Gastrocnemius medialis (tissue), 4 donors: ENCODE data around the gene ZNRF1. TPM values are rescaled to one million over a fixed set of nuclear protein-coding genes. Genes with fewer than 3 reads are reported as not detected.

ENCODE experiments used
- ATAC-seq, 2 donors: fragments of 150-250 bp; one replicate each; pipeline ENCODE4 v1.9.1; 2016
- DNase-seq, 2 donors: peaks; one replicate each; pipeline ENCODE4 v3.0.0-alpha.2; 2019
- H3K27ac ChIP-seq, 4 donors: fragments of 200-600 bp; sonication (generic); 1 replicate in 1 of 4; 2 replicates in 3 of 4; pipeline ENCODE4 v1.5.1; 2016 to 2018; ENCODE audit warnings: mild to moderate bottlenecking in 2 of 4, moderate library complexity in 1 of 4
- H3K27me3 ChIP-seq, 3 donors: fragments of 200-600 bp; sonication (generic) in 2 of 3; 1 replicate in 1 of 3; 2 replicates in 2 of 3; pipeline versions ENCODE4 v1.5.1 to v1.6.0; 2016 to 2019; ENCODE audit warnings: mild to moderate bottlenecking in 1 of 3, moderate library complexity in 1 of 3
- H3K36me3 ChIP-seq, 2 donors: fragments of 200-600 bp; sonication (generic) in 1 of 2; one replicate each; pipeline ENCODE4 v1.5.1; 2017 to 2018
- H3K4me1 ChIP-seq, 2 donors: fragments of 200-600 bp; sonication (generic) in 1 of 2; one replicate each; pipeline ENCODE4 v1.5.1; 2016 to 2017; ENCODE audit warnings: mild to moderate bottlenecking in 2 of 2
- H3K4me3 ChIP-seq, 4 donors: fragments of 200-600 bp; sonication (generic) in 3 of 4; 1 replicate in 1 of 4; 2 replicates in 3 of 4; pipeline ENCODE4 v1.5.1; 2016 to 2019; ENCODE audit warnings: mild to moderate bottlenecking in 2 of 4
- H3K9me3 ChIP-seq, 3 donors: fragments of 200-600 bp; sonication (generic) in 2 of 3; 1 replicate in 1 of 3; 2 replicates in 2 of 3; pipeline ENCODE4 v1.5.1; 2016 to 2019
- POLR2A ChIP-seq, 2 donors: fragments of 450-650 bp; IDR thresholded peaks; one replicate each; pipeline ENCODE4 v1.6.1; 2017; ENCODE audit warnings: antibody characterized with exemption in 2 of 2, mild to moderate bottlenecking in 2 of 2, moderate library complexity in 2 of 2
- in situ Hi-C, 4 donors: fragments of 200-750 bp; cut with MboI; loops; one replicate each; pipeline versions ENCODE4 v1.15.0 to v1.8.0; 2017; ENCODE audit warnings: low sequenced_read_pairs in 4 of 4
- intact Hi-C: fragments of 100-400 bp; cut with DNase I; formaldehyde crosslinking; loops from one replicate; pipeline ENCODE4 v1.15.1; 2023; ENCODE audit warnings: low total_unique reads
- total RNA-seq, 4 donors: library from RNA; depleted of rRNA; stranded (reverse); fragments of >200 nt; gene quantifications; one replicate each; pipeline versions ENCODE4 v1.1.0 to v1.2.3, GENCODE V29; 2016
- TF ChIP-seq, protein P1 (sequence below), 5 experiments: fragments of 450-650 bp in 3 of 5; fragments of 200-600 bp in 2 of 5; sonication (generic) in 2 of 5; IDR thresholded peaks in 4 of 5; conservative IDR thresholded peaks in 1 of 5; 1 replicate in 4 of 5; 2 replicates in 1 of 5; pipeline ENCODE4 v1.5.1; 2016 to 2019; ENCODE audit warnings: antibody characterized with exemption in 5 of 5, mild to moderate bottlenecking in 3 of 5, moderate library complexity in 3 of 5

The ZNRF1 gene
- total RNA-seq, 4 donors from 2014 or later, result 21.7 to 37.1 (median 30.2) TPM

DNA sequence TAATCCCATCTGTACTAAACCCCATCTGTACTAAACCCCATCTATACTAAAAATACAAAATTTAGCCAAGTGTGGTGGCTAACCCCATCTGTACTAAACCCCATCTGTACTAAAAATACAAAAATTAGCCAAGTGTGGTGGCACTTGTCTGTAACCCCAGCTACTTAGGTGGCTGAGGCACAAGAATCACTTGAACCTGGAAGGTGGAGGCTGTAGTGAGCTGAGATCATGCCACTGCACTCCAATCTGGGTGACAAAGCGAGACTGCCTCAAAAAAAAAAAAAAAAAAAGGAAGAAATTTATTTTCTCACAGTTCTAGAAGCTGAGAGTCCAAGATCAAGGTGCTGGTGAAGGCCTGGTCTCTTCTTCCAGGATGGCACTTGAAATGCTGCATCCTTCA, 161.6 kb downstream of the ZNRF1 start:
- no peak for DNase-seq
- no peaks in the 10 kb centered on the region for H3K9me3 ChIP-seq
- peaks cover 0 to 16% of the 10 kb centered on the region in 2 donors for H3K36me3 ChIP-seq
- no peaks in the 10 kb centered on the region for H3K27me3 ChIP-seq
- no peak for TF ChIP-seq POLR2A (IDR thresholded peaks at IDR 0.05)
- TF ChIP-seq, protein P1, sequence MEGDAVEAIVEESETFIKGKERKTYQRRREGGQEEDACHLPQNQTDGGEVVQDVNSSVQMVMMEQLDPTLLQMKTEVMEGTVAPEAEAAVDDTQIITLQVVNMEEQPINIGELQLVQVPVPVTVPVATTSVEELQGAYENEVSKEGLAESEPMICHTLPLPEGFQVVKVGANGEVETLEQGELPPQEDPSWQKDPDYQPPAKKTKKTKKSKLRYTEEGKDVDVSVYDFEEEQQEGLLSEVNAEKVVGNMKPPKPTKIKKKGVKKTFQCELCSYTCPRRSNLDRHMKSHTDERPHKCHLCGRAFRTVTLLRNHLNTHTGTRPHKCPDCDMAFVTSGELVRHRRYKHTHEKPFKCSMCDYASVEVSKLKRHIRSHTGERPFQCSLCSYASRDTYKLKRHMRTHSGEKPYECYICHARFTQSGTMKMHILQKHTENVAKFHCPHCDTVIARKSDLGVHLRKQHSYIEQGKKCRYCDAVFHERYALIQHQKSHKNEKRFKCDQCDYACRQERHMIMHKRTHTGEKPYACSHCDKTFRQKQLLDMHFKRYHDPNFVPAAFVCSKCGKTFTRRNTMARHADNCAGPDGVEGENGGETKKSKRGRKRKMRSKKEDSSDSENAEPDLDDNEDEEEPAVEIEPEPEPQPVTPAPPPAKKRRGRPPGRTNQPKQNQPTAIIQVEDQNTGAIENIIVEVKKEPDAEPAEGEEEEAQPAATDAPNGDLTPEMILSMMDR (IDR thresholded peaks at IDR 0.05 in 4 of 5, conservative IDR thresholded peaks at IDR 0.05 in 1 of 5), result no peak
- in situ Hi-C loops, result no loop called here
- intact Hi-C loops, result no loop called here
- H3K27ac ChIP-seq, result no peak overlapping the region
- no peak overlapping the region for H3K4me3 ChIP-seq
- H3K4me1 ChIP-seq, result no peaks in the 10 kb centered on the region
- no peak for ATAC-seq

Other genes starting within 250 kb of the ZNRF1 start
- under 1 TPM in 1 of 4 donors, not detected in 3; 0.41 TPM for gene FA2H, start 224.2 kb upstream of the ZNRF1 start, total RNA-seq
- 10 to 100 TPM; 12.9 to 31.3 (median 19.5) TPM for gene WDR59, start 13.9 kb upstream of the ZNRF1 start, total RNA-seq
- gene LDHD, start 117.8 kb downstream of the ZNRF1 start, total RNA-seq, result 10 to 100 TPM; 27.8 to 54.5 (median 44.2) TPM
- 10 to 100 TPM in 1 of 4 donors, 1 to 10 TPM in 3; 4.1 to 11.0 (median 6.5) TPM for gene ZFP1, start 149.5 kb downstream of the ZNRF1 start, total RNA-seq
- 1 to 10 TPM in 1 of 4 donors, not detected in 3; 3.0 TPM for gene CTRB2, start 208.1 kb downstream of the ZNRF1 start, total RNA-seq
- not detected for gene CTRB1, start 220.0 kb downstream of the ZNRF1 start, total RNA-seq